GM21619 (cell line): ENCODE measurements around the gene FAM131B.
"Not testable (repeated sequence)": the region's sequence is repeated elsewhere in the genome, so short reads cannot be mapped to it uniquely, and the experiment has no call there.

Source experiments
- ATAC-seq: cut with Tn5 transposase; IDR thresholded peaks from one replicate; pipeline ENCODE4 v1.9.1; 2021; ENCODE audit not compliant: unreplicated experiment

Gene FAM131B

DNA sequence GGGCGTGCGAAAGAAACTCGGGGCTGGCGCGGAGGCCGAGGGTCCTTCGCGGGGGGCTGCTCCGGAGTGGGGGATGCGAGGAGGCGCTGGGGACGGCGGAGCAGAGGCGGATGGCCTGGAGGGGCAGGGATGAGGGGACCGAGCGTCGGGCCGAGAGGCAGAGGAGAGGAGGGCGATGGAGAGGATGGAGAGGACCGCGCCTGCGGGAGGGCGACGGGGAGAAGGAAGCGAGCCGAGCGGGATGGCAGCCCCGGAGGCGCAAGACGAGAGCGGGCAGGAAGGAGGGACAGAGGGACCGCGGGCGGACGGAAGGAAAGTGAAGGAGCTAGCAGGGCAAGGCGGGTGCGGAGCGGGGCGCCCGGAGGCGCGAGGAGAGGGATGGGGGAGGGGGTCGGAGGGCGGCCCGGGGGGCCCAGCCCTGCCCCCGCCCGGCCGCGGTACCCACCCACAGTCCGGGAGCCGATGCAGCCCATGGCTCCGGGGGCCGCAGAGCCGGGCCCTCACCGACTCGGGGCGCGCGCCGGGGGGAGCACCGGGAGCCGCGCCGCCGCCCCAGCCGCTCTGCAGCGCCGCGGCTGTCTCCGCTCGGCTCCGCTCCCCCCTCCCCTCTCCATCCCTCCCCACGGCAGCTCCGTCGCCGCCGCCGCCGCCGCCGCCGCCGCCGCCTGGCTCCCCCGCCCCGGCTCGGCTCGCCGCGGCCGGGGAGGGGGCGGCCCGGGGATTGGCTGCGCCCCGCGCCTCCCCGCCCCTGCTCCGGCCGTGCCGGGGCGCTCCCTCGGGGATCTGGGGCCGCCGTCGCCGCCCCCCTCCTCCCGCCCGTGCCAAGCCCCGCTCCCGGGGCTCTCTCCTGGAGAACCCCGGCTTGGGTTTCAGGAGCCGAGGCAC is at the start of gene FAM131B:
TSS of gene FAM131B (minus strand) at position 583 of the 885 bp plus-strand sequence. CDS start at position 473, 110 bp downstream.
- ATAC-seq, result peak; percentile 49

- ATAC-seq, result no peak
These were observed 49.6 kb upstream of the FAM131B start for GRCh38 chr7:143411976-143412708.

DNA sequence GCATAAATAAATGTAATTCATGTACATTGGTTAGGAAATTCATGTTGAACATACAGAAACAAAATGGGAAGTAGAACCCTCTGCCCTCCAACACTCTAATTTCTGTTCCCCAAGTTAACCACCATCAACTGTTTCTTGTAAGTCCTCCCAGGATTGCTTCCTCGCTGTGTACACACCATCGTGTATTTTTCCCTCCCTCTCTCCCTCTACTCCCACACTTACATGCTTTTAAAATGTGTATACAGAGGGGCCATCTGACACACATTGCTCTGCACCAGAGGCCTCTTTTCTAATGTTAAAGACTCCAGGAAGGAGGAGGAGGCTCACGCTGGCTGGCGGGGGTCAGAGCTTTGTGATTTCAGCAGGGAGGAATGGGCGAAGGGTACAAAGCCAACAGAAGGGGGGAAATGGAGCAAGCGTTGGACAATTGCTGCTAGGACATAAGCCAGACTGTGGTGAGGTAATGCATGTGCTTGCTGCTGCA is 48.0 kb upstream of the FAM131B start:
- ATAC-seq, result no peak

DNA sequence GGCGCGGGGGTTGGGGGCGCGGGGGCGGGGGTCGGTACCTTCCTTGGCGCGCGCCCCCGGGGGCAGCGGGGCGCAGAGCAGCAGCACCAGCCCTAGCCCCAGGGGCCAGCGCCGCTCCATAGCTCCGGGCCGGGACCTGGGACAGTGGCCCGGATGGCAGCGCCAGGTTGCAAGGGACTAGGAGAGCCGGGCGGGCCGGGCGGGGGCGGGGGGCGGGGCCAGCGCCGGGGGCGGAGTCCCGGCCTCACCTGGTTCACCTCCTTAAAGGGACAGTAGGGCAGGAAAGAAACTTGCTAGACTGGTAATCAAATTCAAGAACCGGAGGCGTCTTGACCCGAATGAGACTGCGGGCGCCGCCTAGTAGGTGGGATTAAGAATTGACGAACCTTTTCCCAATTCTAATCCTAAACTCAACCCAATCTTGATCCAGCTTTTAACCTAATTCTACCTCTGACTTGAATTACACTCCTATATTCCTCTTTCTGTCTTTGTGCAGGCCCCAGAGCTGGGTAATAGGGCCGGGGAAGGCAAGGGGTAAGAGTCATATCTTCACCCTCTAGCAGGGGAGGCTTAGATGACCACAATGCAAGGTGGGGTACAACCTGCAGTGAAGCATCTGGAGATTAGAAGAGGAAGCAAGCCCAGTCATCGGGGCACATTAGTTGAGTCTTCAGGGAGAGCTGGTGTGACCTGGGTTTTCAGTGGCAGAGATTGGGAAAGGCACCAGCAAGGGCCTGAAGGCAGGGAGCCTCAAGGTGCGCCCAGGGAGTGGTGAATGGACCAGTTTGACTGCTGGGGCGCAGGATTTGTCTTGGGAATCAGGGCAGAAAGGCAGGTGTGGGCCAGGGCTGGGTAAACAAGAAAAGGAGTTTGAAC is 46.4 kb upstream of the FAM131B start, which contains the start of gene EPHA1:
TSS of gene EPHA1 (minus strand) at position 171 of the 876 bp plus-strand sequence. CDS start at position 120, 51 bp downstream.
- no peak for ATAC-seq

- ATAC-seq, result no peak
These were observed 45.8 kb upstream of the FAM131B start for GRCh38 chr7:143408252-143408685.

DNA sequence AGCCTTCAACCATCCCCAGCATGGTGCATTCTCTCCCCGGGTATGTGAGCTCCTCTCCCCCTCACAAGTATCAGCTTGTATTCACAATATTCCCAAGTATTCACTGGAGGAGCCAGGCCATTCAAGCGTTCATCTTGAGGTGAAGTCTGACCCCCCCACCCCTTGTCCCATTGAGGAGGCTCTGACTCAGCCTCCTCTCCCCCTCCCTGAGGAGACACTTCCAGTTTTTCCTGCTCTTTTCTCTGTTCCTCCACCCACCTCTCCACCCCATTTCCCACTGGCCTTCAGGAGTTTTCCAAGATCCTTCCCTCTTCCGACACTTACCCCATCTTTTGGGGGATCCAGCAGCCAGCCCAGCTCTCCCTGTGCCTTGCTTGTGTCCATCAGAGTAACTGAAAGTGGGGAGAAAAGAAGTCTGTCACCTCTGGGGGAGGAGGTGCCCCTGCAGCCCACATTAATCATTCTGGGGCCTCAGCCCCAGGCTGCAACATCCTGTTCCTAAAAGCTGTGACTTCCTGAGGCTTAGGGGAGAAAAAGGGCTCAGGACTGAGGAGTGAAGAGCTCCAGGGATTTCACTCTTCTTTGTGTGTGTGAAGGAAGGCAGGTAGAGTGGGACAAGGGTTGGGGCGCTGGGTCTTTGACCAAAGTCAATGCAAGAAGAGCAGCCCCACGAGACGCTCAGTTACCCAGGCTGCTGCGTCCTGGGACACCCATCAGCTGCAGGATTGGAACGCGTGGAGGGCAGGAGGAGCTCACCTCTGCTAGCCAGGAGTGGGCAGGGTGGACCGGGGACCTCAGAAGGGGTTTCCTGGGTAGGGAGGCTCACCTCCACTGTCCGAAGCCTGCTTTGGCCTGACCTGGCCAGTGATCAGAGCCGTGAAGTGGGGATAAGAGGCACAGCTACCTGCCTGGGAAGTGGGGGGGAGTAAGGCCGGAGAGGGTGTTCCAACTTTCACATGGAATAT is 45.1 kb upstream of the FAM131B start:
- ATAC-seq, result no peak

GRCh38 chr7:143406002-143406357 is 43.5 kb upstream of the FAM131B start:
- ATAC-seq, result no peak

DNA sequence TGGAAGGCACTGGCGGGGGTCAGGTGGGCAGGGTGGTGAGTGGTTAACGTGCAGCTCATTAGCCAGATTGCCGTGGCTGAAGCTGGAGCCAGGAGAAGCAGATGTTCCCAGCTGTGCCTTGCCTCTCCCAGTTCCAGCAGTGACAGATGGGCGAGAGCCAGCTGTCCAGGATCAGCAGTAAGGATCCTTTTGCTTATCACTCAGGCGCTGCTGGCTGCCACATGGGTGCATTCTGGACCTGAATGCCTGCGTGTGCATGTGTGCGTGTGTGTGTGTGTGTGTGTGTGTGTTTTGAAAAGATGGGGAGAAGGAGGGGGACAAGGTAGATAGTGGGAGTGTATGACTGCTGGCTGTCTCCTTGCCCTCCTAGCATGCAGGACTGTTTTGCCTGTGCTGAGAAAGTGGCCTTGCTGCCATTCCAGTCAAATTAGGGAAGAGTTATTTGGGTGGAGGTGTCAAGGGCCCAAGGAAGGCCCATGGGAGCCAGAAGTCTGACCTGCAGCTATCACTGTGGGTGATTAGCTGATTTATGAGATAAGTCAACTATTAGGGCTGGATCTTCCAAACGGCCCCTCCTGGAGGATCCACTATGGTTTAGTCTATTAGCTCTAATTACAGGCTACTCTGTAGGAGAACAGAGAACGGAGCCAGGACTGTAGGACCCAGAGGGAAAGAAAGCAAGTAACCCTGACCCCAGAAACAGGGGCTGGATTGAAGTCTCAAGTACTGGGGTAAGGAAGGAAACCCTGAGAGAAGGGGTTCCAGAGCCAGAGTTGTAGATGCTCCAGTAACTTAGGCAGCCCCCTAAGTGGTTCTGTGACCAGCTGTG is 42.9 kb upstream of the FAM131B start:
- ATAC-seq, result no peak

DNA sequence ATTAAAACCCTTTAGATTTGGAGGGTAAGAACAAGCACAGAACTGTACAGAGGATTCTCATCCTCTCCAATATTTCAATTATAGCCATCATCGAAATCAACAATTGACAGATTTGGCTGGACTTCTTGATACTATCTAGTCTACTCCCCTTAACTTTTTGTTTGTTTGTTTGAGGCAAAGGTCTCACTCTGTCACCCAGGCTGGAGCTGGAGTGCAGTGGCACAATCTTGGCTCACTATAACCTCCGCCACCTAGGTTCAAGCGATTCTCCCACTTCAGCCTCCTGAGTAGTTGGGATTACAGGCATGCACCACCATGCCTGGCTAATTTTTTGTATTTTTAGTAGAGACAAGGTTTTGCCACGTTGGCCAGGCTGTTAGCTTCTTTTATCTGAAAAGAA is 39.7 kb upstream of the FAM131B start:
- not testable (repeated sequence) for ATAC-seq

- no peak for ATAC-seq
These were observed 38.8 kb upstream of the FAM131B start for GRCh38 chr7:143401265-143401664.

DNA sequence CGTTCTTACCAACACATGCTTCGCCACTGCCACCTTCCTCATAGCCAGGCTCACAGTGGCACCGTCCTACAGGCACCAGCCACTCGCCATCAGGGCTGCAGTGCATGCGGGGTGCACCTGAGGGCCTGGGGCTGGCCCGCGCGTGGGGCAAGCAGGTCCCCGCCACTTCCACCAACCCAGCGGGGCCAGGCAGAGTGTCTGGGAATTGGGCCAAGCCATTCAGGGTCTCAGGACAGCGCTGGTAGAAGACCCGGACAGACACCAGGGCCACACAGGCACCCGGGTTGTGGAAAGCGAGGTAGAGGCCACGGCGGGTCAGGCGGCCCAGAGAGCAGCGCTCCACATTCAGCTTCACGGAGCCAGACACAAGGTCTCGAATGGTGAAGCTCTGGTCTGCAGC is 37.1 kb upstream of the FAM131B start:
- ATAC-seq, result no peak

DNA sequence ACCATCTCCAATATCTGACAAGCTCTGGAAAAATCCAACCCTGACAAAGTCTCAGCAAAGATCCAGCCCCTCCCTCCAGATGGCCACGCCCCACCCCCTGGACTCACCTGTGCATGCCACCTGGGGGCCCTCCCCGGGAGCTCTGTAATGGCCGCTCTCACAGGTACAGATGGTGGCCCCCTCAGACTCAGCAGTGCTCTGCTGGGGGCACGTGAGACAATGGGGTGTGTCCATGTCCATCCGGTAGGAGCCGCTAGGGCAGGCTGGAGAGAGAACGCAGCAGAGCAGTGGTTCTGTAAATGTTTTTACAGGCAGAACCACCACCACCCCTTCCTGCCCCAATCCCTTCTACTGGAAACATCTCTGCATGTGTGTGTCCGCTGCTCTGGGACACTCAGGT is 36.6 kb upstream of the FAM131B start:
- ATAC-seq, result no peak

GRCh38 chr7:143398616-143399015 is 36.1 kb upstream of the FAM131B start:
- ATAC-seq, result no peak

- no peak for ATAC-seq
These were observed 35.4 kb upstream of the FAM131B start for GRCh38 chr7:143397710-143398530.

DNA sequence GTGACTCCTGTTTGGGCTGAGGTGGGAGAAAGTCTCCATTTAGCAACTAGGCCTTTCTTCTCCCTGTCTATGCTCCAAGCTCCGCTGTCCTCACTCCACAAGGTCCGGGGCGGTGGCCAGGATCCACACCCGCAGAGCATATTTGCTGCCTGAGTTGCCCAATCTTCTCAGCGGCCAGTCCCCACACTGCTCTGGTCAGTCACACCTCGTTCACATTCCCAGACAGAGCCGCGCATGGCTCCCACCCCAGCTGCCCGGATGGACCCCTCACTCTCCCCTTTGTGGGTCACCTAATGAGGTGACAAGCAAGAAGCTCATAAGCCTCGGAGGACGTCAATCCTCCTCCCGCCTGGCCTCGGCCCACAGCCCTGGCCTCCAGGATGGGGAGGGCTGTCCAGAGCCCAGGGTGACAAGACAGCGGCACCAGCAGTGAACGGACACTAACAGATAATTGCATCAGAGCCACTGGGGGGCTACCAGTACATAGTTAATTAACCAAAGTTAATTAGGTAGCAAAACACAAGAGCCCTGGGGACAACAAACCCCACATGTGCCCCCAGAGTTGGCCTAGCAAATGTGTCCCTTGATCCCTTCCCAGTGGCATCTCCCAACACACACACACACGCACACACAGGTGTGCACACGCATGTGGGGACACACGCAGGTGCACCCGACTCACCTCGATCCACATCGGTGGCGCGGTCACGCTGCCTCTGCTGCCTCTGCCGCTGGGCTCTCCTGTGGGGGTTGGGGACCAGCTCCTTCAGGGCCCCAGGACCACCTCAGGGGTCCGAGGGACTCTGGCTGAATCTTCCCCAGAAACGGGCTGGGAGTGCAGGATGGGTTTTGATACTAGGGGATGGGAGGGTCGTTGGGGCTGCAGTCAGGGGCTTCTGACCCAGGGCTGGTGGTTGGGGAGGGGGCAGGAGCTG is 34.4 kb upstream of the FAM131B start:
- no peak for ATAC-seq

GRCh38 chr7:143396182-143396581 is 33.7 kb upstream of the FAM131B start:
- ATAC-seq, result no peak
